ENCODE data around the gene SV2C.

- TF ChIP-seq ZFP30 (CRISPR knock-in tag; IDR thresholded peaks at IDR 0.05) = no peak
- no peak for TF ChIP-seq RARB (CRISPR knock-in tag; IDR thresholded peaks at IDR 0.05)
- TF ChIP-seq PATZ1 (CRISPR knock-in tag; IDR thresholded peaks at IDR 0.05; ENCODE audit: borderline replicate concordance) = no peak
- TF ChIP-seq, protein P1, sequence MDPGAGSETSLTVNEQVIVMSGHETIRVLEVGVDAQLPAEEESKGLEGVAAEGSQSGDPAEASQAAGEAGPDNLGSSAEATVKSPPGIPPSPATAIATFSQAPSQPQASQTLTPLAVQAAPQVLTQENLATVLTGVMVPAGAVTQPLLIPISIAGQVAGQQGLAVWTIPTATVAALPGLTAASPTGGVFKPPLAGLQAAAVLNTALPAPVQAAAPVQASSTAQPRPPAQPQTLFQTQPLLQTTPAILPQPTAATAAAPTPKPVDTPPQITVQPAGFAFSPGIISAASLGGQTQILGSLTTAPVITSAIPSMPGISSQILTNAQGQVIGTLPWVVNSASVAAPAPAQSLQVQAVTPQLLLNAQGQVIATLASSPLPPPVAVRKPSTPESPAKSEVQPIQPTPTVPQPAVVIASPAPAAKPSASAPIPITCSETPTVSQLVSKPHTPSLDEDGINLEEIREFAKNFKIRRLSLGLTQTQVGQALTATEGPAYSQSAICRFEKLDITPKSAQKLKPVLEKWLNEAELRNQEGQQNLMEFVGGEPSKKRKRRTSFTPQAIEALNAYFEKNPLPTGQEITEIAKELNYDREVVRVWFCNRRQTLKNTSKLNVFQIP (CRISPR knock-in tag; IDR thresholded peaks at IDR 0.05; ENCODE audit: borderline replicate concordance, low read depth) = no peak
- TF ChIP-seq ESRRG (CRISPR knock-in tag; IDR thresholded peaks at IDR 0.05) = no peak
- no peak for TF ChIP-seq ZFP3 (CRISPR knock-in tag; IDR thresholded peaks at IDR 0.05)
- TF ChIP-seq, protein P2, sequence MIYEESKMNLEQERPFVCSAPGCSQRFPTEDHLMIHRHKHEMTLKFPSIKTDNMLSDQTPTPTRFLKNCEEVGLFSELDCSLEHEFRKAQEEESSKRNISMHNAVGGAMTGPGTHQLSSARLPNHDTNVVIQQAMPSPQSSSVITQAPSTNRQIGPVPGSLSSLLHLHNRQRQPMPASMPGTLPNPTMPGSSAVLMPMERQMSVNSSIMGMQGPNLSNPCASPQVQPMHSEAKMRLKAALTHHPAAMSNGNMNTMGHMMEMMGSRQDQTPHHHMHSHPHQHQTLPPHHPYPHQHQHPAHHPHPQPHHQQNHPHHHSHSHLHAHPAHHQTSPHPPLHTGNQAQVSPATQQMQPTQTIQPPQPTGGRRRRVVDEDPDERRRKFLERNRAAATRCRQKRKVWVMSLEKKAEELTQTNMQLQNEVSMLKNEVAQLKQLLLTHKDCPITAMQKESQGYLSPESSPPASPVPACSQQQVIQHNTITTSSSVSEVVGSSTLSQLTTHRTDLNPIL (CRISPR knock-in tag; IDR thresholded peaks at IDR 0.05; ENCODE audit: low read depth) = no peak
- TF ChIP-seq ZC3H10 (CRISPR knock-in tag; IDR thresholded peaks at IDR 0.05) = no peak
- TF ChIP-seq, protein P3, sequence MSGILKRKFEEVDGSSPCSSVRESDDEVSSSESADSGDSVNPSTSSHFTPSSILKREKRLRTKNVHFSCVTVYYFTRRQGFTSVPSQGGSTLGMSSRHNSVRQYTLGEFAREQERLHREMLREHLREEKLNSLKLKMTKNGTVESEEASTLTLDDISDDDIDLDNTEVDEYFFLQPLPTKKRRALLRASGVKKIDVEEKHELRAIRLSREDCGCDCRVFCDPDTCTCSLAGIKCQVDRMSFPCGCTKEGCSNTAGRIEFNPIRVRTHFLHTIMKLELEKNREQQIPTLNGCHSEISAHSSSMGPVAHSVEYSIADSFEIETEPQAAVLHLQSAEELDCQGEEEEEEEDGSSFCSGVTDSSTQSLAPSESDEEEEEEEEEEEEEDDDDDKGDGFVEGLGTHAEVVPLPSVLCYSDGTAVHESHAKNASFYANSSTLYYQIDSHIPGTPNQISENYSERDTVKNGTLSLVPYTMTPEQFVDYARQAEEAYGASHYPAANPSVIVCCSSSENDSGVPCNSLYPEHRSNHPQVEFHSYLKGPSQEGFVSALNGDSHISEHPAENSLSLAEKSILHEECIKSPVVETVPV (CRISPR knock-in tag; IDR thresholded peaks at IDR 0.05) = no peak
Measured at GRCh38 chr5:76069061-76069735, 14.0 kb upstream of the SV2C start.

Data from SK-N-SH treated with all-trans-retinoic acid at 6 μM for 48 hours (cell line).